ENCODE measurements around the gene SSBP4. TPM values are rescaled to one million over a fixed set of nuclear protein-coding genes. Genes with fewer than 3 reads are reported as not detected.
A peak's percentile ranks its signal among the peaks of the same experiment; 100 is the strongest.

The SSBP4 gene
- total and polyA plus RNA-seq, 2 experiments from 2014 or later, result 44.4 to 52.0 TPM

GRCh38 chr19:18442941-18443340, 23.7 kb downstream of the SSBP4 start (continued):
- TF ChIP-seq EZH2phosphoT487 (IDR thresholded peaks at IDR 0.05; ENCODE audit: unreplicated experiment), result no peak
- no peak for TF ChIP-seq POLR2AphosphoS5 (IDR thresholded peaks at IDR 0.05; ENCODE audit: low read depth)
- TF ChIP-seq REST (IDR thresholded peaks at IDR 0.05; ENCODE audit: unreplicated experiment), result no peak
- no peak for TF ChIP-seq CTCF (conservative IDR thresholded peaks at IDR 0.05; ENCODE audit: low read depth in 2 of 2)
- no peak for TF ChIP-seq NANOG (IDR thresholded peaks at IDR 0.05; ENCODE audit: borderline replicate concordance)
- no peak for TF ChIP-seq ETS1 (IDR thresholded peaks at IDR 0.05)

- H3K27me3 Mint-ChIP-seq (ENCODE audit: insufficient read depth, low read depth, poor library complexity), result peaks cover 22% of the 10 kb centered on the region
- peaks cover 9% of the 10 kb centered on the region for H3K36me3 Mint-ChIP-seq (ENCODE audit: low read depth)
- no peaks in the 10 kb centered on the region for H3K79me2 ChIP-seq (replicated peaks; ENCODE audit: insufficient read depth)
- no peak for ATAC-seq
- peaks cover 4% of the 10 kb centered on the region for H3K9me3 Mint-ChIP-seq
- no peak overlapping the region for H3K4me2 ChIP-seq
- no peak overlapping the region for H3K27ac ChIP-seq (ENCODE audit: low read depth)
- no peaks in the 10 kb centered on the region for H3K9me2 ChIP-seq (ENCODE audit: insufficient read depth)
- DNase-seq (ENCODE audit: low spot score), result no peak
- peaks cover 14% of the 10 kb centered on the region; the same call in 1 of the 2 replicates for H3F3A ChIP-seq (replicated peaks; ENCODE audit: low read depth)
- no peaks in the 10 kb centered on the region for H3K27me3 ChIP-seq (ENCODE audit: insufficient read depth)
- no peak overlapping the region for H2AFZ ChIP-seq
- TF ChIP-seq ZNF114 (CRISPR knock-in tag; IDR thresholded peaks at IDR 0.05) (no peak), CREB1 (CRISPR knock-in tag; IDR thresholded peaks at IDR 0.05; ENCODE audit: low read depth) (no peak), CTCF (conservative IDR thresholded peaks at IDR 0.05; ENCODE audit: low read depth in 2 of 2) (no peak), STAT1 (IDR thresholded peaks at IDR 0.05; ENCODE audit: unreplicated experiment) (no peak), ETS1 (IDR thresholded peaks at IDR 0.05) (no peak), JUNB (IDR thresholded peaks at IDR 0.05; ENCODE audit: unreplicated experiment) (no peak), EZH2phosphoT487 (IDR thresholded peaks at IDR 0.05; ENCODE audit: unreplicated experiment) (no peak), REST (IDR thresholded peaks at IDR 0.05; ENCODE audit: unreplicated experiment) (no peak)
- H3K27ac Mint-ChIP-seq, result 0 out of 2 replicates have a peak overlapping the region, but pooled peaks have one; percentile 36
- no peaks in the 10 kb centered on the region for H3K36me3 ChIP-seq (ENCODE audit: insufficient read depth)
- H3K4me1 ChIP-seq (ENCODE audit: insufficient read depth), result peaks cover 15% of the 10 kb centered on the region
- no peaks in the 10 kb centered on the region; the same call in none of the 2 replicates for H4K20me1 ChIP-seq (replicated peaks; ENCODE audit: insufficient read depth)
- H3K4me1 Mint-ChIP-seq, result peaks cover 20% of the 10 kb centered on the region
- H3K4me3 ChIP-seq, result no peak overlapping the region
- no peak overlapping the region for H3K4me3 Mint-ChIP-seq
Measured at GRCh38 chr19:18443406-18443805, 24.2 kb downstream of the SSBP4 start.
